ENCODE data around the gene ADAMTS7. TPM values are rescaled to one million over a fixed set of nuclear protein-coding genes. Genes with fewer than 3 reads are reported as not detected.

Gene ADAMTS7
- total RNA-seq, 1 experiment from 2014 or later = 23.1 TPM

DNA sequence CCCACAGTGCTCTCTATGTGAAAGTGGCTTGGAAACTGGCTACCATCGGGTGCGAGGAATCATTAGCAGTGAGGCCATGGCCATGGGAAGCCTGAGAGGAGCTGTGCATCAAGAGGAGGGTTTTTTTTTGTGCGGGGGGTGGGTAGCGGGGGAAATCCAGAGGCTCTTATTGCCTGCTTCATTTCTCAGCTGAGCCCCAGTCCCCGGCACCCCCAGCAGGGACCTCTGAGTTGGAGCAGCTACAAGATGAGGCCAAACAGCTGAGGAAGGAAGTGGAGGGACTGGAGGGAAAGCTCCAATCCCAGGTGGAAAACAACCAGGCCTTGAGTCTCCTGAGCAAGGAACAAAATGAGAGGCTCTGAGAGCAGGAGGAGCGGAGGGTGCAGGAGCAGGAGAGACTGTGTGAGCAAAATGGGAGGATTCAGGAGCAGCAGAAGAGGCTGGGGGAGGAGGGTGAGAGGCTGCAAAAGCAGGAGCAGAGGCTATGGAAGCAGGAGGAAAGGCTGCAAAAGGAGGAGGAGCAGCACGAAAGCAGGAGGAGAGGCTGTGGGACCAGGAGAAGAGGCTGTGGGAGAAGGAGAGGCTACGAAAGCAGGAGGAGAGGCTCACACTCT, 76.7 kb downstream of the ADAMTS7 start:
- no CpG with 5 or more reads among the region's 8 CpGs for WGBS (ENCODE audit: extremely low coverage, insufficient read length, low lambda C conversion rate)
- Histone ChIP-seq H3K79me2 (ENCODE audit: insufficient read depth, low read length) (no peaks in the 10 kb centered on the region), H4K91ac (ENCODE audit: insufficient read length, low read depth, low read length) (no peak overlapping the region), H2BK5ac (ENCODE audit: insufficient read length, low read length) (no peak overlapping the region), H2BK20ac (ENCODE audit: low read depth, low read length, poor library complexity, severe bottlenecking) (no peak overlapping the region), H3K14ac (ENCODE audit: insufficient read depth, low read length) (no peak overlapping the region), H3K23me2 (ENCODE audit: insufficient read length, low read depth, low read length, poor library complexity, severe bottlenecking) (no peaks in the 10 kb centered on the region), H3K27me3 (ENCODE audit: insufficient read depth, low read length) (no peaks in the 10 kb centered on the region), H4K5ac (ENCODE audit: insufficient read length, low read depth, low read length) (no peak overlapping the region), H3K27ac (ENCODE audit: insufficient read length, low read depth, low read length) (no peak overlapping the region), H4K20me1 (ENCODE audit: control insufficient read depth, insufficient read depth, insufficient read length) (no peaks in the 10 kb centered on the region), H2AFZ (ENCODE audit: low read length) (no peak overlapping the region), H2BK120ac (ENCODE audit: low read depth, low read length, poor library complexity, severe bottlenecking) (no peak overlapping the region), H3K4me1 (ENCODE audit: insufficient read depth, low read length) (no peaks in the 10 kb centered on the region), H3K9ac (ENCODE audit: extremely low read depth, insufficient read length, low read length) (no peak overlapping the region), H3K9me3 (ENCODE audit: control insufficient read depth, low read depth, low read length) (no peaks in the 10 kb centered on the region), H3K56ac (ENCODE audit: insufficient read length, low read depth, low read length) (no peak overlapping the region), H3K4me2 (ENCODE audit: insufficient read depth, insufficient read length, low read length) (no peak overlapping the region), H4K8ac (replicated peaks; ENCODE audit: insufficient read length, low read depth, low read length) (no peak overlapping the region), H2BK15ac (ENCODE audit: low read depth, low read length) (no peak overlapping the region), H2AK5ac (ENCODE audit: insufficient read length, low read length) (no peak overlapping the region), H3K18ac (ENCODE audit: insufficient read length, low read depth, low read length) (no peak overlapping the region), H3K79me1 (ENCODE audit: insufficient read depth, low read depth, low read length, poor library complexity, severe bottlenecking) (no peaks in the 10 kb centered on the region), H3K23ac (ENCODE audit: insufficient read length, low read depth, low read length) (no peak overlapping the region), H2BK12ac (ENCODE audit: insufficient read length, low read depth, low read length) (no peak overlapping the region), H3T11ph (ENCODE audit: low read length) (no peak overlapping the region), H3K4ac (ENCODE audit: low read depth, low read length) (no peak overlapping the region)
- Mint-ChIP-seq H3K27ac (no peak overlapping the region; a peak in 1 of 7 replicates), H3K4me3 (no peak overlapping the region), H3K9me3 (no peaks in the 10 kb centered on the region; a peak in 1 of 5 replicates), H3K27me3 (ENCODE audit: low read depth) (peaks cover 21% of the 10 kb centered on the region), H3K36me3 (ENCODE audit: insufficient read depth in 1 of 3, low read depth in 3 of 3) (no peaks in the 10 kb centered on the region), H3K4me1 (peaks cover 6 to 24% of the 10 kb centered on the region in 2 experiments; a peak in 3 of 4 replicates)
- TF ChIP-seq, protein P1, sequence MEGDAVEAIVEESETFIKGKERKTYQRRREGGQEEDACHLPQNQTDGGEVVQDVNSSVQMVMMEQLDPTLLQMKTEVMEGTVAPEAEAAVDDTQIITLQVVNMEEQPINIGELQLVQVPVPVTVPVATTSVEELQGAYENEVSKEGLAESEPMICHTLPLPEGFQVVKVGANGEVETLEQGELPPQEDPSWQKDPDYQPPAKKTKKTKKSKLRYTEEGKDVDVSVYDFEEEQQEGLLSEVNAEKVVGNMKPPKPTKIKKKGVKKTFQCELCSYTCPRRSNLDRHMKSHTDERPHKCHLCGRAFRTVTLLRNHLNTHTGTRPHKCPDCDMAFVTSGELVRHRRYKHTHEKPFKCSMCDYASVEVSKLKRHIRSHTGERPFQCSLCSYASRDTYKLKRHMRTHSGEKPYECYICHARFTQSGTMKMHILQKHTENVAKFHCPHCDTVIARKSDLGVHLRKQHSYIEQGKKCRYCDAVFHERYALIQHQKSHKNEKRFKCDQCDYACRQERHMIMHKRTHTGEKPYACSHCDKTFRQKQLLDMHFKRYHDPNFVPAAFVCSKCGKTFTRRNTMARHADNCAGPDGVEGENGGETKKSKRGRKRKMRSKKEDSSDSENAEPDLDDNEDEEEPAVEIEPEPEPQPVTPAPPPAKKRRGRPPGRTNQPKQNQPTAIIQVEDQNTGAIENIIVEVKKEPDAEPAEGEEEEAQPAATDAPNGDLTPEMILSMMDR (conservative IDR thresholded peaks at IDR 0.05) = no peak
- DNase-seq = no peak
